ENCODE results near the gene LRRC57.

DNA sequence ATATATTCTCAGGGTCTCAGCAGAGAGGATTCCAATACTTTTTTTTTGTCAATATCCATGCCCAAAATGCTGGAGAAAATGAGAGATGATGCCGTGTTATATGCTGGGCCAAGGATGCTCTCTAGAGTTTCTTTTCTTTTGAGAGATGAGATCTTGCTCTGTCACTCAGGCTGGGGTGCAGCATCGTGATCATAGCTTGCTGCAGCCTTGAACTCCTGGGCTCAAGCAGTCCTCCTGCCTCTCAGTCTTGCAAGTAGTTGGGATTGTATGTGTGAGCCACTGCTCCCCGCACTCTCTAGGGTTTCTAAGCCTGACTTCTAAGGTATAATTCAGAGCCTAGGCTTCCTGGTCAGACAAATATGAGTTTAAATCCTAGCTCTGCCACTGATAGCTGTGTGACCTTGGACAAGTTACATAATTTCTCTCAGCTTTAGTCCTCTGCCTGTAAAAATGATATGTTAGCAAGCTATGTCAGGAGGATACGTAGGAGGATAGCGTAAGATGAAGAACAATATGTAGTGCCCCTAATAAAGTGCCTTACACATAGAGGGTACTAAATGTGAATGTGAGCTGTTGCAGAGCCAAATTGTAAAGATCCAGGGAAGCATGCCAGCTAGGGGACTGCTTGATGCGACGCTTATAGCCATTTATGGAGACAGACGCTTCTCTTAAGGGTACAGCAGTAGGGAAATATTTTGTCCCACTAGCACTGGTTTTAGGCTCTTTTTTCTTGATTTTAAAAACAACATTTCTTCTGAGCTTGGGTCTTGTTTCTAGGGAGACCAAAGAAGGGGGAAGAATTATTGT is 34.2 kb upstream of the LRRC57 start:
- TF ChIP-seq CTCF (IDR thresholded peaks at IDR 0.05) (no peak), POLR2A (IDR thresholded peaks at IDR 0.05) (no peak)
